Esophagus squamous epithelium (tissue), 5 donors: Measurements from ENCODE around the gene CTNNA3. TPM values are rescaled to one million over a fixed set of nuclear protein-coding genes. Genes with fewer than 3 reads are reported as not detected.

ENCODE experiments used
- DNase-seq: peaks from one replicate; lab custom pipeline; 2025; lab: John Stamatoyannopoulos, UW
- H3K27ac ChIP-seq, 4 donors: fragments of 200-600 bp; sonication (generic); one replicate each; pipeline ENCODE4 v1.5.1; 2016 to 2019; ENCODE audit warnings: mild to moderate bottlenecking in 1 of 4
- H3K27me3 ChIP-seq, 4 donors: fragments of 200-600 bp; sonication (generic); 1 replicate in 3 of 4; 2 replicates in 1 of 4; pipeline versions ENCODE4 v1.5.1 to v1.6.0; 2017 to 2021; ENCODE audit warnings: antibody characterized with exemption in 1 of 4
- H3K36me3 ChIP-seq, 3 donors: fragments of 200-600 bp; sonication (generic); one replicate each; pipeline ENCODE4 v1.5.1; 2016 to 2019
- H3K4me1 ChIP-seq, 3 donors: fragments of 200-600 bp; sonication (generic); one replicate each; pipeline ENCODE4 v1.5.1; 2017 to 2019
- H3K4me3 ChIP-seq, 4 donors: fragments of 200-600 bp; sonication (generic); 1 replicate in 3 of 4; 2 replicates in 1 of 4; pipeline ENCODE4 v1.5.1; 2016 to 2019; ENCODE audit warnings: mild to moderate bottlenecking in 2 of 4, moderate library complexity in 1 of 4
- H3K9me3 ChIP-seq, 3 donors: fragments of 200-600 bp; sonication (generic); one replicate each; pipeline ENCODE4 v1.5.1; 2016 to 2019
- CTCF ChIP-seq, 6 experiments: fragments of 450-650 bp in 4 of 6; fragments of 200-600 bp in 2 of 6; sonication (generic) in 2 of 6; IDR thresholded peaks; one replicate each; pipeline ENCODE4 v1.5.1; 2016 to 2019; ENCODE audit warnings: antibody characterized with exemption in 6 of 6, mild to moderate bottlenecking in 4 of 6, moderate library complexity in 4 of 6
- POLR2A ChIP-seq, 4 donors: fragments of 450-650 bp; IDR thresholded peaks; one replicate each; pipeline ENCODE4 v1.6.1; 2017; ENCODE audit warnings: antibody characterized with exemption in 4 of 4, mild to moderate bottlenecking in 4 of 4, moderate library complexity in 3 of 4
- WGBS, 2 donors: methylation state at CpG; one replicate each; pipeline ENCODE4 v1.1.5; 2018; 5-methylcytosine and 5-hydroxymethylcytosine counted together
- intact Hi-C: fragments of 100-400 bp; cut with DNase I; formaldehyde crosslinking; loops from one replicate; pipeline ENCODE4 v1.15.0; 2022
- total RNA-seq, 4 donors: library from RNA; depleted of rRNA; stranded (reverse); fragments of >200 nt; gene quantifications; one replicate each; pipeline ENCODE4 v1.1.0, GENCODE V29; 2016
- donor health status: DM: yes; HTN: yes; CAD: no.

CTNNA3 gene
- total RNA-seq, 4 donors from 2014 or later: 0.29 to 1.9 (median 0.61) TPM; not detected in 1

DNA sequence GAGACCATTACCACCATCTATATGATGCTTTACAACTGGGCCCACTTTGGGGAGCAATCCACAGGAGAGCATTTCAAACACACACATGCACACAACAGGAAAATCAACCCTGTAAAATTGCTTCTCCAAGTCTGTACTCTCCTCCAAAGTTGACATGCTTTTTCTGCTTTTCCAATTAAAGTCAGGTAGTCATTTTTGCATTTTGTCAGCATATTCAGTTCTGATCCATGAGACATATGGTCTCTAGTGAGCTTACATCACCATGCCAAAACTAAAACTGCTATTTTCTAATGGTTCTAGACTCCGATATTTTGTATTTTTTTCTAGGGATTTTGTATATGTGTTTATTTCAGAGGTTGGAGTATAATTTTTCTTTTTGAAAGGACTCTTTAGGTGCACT, 1143.7 kb downstream of the CTNNA3 start:
- Histone ChIP-seq H3K36me3 (no peaks in the 10 kb centered on the region), H3K27ac (no peak overlapping the region), H3K9me3 (no peaks in the 10 kb centered on the region), H3K27me3 (no peaks in the 10 kb centered on the region), H3K4me1 (no peaks in the 10 kb centered on the region), H3K4me3 (no peak overlapping the region)
- intact Hi-C loops: no loop called here
- DNase-seq: no peak
- no peak for TF ChIP-seq POLR2A (IDR thresholded peaks at IDR 0.05)
- no peak for TF ChIP-seq CTCF (IDR thresholded peaks at IDR 0.05)
- WGBS, 2 donors: 94 to 95% methylated on average over 1 of the region's 1 CpG

GRCh38 chr10:66550351-66550750, 1145.6 kb downstream of the CTNNA3 start:
- Histone ChIP-seq H3K4me3 (no peak overlapping the region), H3K9me3 (no peaks in the 10 kb centered on the region), H3K27ac (no peak overlapping the region), H3K4me1 (no peaks in the 10 kb centered on the region), H3K36me3 (no peaks in the 10 kb centered on the region), H3K27me3 (no peaks in the 10 kb centered on the region)
- no peak for DNase-seq
- intact Hi-C loops: no loop called here
- 45 to 51% methylated on average over 3 of the region's 3 CpGs for WGBS, 2 donors
- no peak for TF ChIP-seq CTCF (IDR thresholded peaks at IDR 0.05)
- no peak for TF ChIP-seq POLR2A (IDR thresholded peaks at IDR 0.05)

- intact Hi-C loops: no loop called here
- DNase-seq: no peak
- 77 to 80% methylated on average over 3 of the region's 3 CpGs for WGBS, 2 donors
- H3K36me3 ChIP-seq: no peaks in the 10 kb centered on the region
- H3K4me3 ChIP-seq: no peak overlapping the region
- no peaks in the 10 kb centered on the region for H3K9me3 ChIP-seq
- no peaks in the 10 kb centered on the region for H3K27me3 ChIP-seq
- TF ChIP-seq POLR2A (IDR thresholded peaks at IDR 0.05): no peak
- TF ChIP-seq CTCF (IDR thresholded peaks at IDR 0.05): no peak
- H3K4me1 ChIP-seq: no peaks in the 10 kb centered on the region
- no peak overlapping the region for H3K27ac ChIP-seq
Observed at GRCh38 chr10:66538908-66539307, 1157.1 kb downstream of the CTNNA3 start.

DNA sequence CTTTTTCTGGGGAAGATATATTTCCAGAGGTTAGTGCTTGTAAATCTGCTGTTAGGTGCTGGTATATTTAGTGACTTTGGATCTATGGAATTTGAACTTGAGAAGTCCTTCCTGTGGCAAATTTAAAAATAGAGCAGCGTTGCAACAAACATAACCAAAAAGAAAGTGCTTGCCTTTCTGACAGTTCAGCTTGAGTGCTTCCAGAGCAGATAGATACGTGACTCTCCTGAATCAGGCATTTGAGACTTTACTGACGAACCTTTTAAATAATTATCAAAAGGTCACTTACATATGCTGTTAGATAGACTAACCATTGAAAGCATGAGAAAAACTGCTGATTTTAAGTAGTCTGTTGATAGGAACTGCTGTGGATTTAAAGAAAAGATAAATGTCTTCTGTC, 1157.6 kb downstream of the CTNNA3 start:
- intact Hi-C loops: no loop called here
- no peak overlapping the region for H3K4me3 ChIP-seq
- no peaks in the 10 kb centered on the region for H3K4me1 ChIP-seq
- H3K27me3 ChIP-seq: no peaks in the 10 kb centered on the region
- WGBS, 2 donors: 37 to 42% methylated on average over 3 of the region's 3 CpGs
- H3K9me3 ChIP-seq: no peaks in the 10 kb centered on the region
- H3K27ac ChIP-seq: no peak overlapping the region
- H3K36me3 ChIP-seq: no peaks in the 10 kb centered on the region
- no peak for DNase-seq
- TF ChIP-seq POLR2A (IDR thresholded peaks at IDR 0.05) (no peak), CTCF (IDR thresholded peaks at IDR 0.05) (no peak)

DNA sequence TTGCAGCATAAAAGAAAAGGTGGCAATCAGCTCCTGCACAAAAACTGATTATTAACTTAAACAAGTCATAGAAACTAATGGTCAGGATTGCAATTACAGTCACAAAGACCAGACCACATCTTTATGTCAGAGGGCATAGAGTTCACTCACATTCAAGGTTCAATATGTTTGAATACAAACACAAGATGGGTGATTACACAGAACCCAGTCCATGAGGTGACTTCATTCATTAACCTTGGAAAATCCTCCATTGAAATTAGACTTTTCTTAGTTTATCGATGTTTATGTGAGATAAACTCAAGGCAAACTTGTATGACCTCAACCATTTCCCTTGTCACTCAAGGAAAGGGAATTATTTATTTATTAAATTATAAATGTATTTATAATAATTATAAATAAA, 1158.8 kb downstream of the CTNNA3 start:
- H3K27me3 ChIP-seq: no peaks in the 10 kb centered on the region
- no peak for TF ChIP-seq POLR2A (IDR thresholded peaks at IDR 0.05)
- TF ChIP-seq CTCF (IDR thresholded peaks at IDR 0.05): no peak
- intact Hi-C loops: no loop called here
- WGBS, 2 donors: 85 to 94% methylated on average over 1 of the region's 1 CpG
- H3K4me3 ChIP-seq: no peak overlapping the region
- H3K36me3 ChIP-seq: no peaks in the 10 kb centered on the region
- H3K9me3 ChIP-seq: no peaks in the 10 kb centered on the region
- no peak for DNase-seq
- no peak overlapping the region for H3K27ac ChIP-seq
- no peaks in the 10 kb centered on the region for H3K4me1 ChIP-seq
